ENCODE results near the gene CPLX4. TPM values are rescaled to one million over a fixed set of nuclear protein-coding genes. Genes with fewer than 3 reads are reported as not detected.
"Not testable (repeated sequence)": the region's sequence is repeated elsewhere in the genome, so short reads cannot be mapped to it uniquely, and the experiment has no call there.

The CPLX4 gene
- total and polyA plus RNA-seq, 9 donors = not detected

DNA sequence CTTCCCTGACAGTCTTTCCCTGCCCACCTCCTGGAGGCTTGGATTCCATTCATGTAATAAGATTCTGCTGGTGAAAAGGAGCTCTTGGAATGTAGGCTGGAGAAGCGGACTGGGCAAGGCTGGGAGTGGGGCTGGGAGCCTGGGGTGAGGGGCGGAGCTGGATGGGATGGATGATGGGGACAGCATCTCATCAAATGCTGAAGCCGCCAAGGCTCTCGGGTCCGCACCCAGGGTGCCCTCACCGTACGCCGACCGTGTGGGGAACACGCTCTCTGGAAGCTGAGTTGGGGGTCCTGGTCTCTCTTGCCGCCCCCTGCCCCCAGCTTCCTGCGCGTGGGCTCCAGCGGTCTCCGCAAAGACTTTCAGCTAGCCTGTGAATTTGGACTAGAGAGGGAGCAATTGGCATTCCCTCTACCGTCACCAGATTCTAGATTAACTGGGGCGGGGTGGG lies 54.3 kb downstream of the CPLX4 start:
- Histone ChIP-seq H3K4me1 (ENCODE audit: insufficient read depth) (no peaks in the 10 kb centered on the region), H3K9me3 (no peaks in the 10 kb centered on the region), H3K27me3 (no peaks in the 10 kb centered on the region), H3K4me3 (no peak overlapping the region), H3K27ac (no peak overlapping the region), H3K36me3 (no peaks in the 10 kb centered on the region)
- intact Hi-C loops (cut with DNase I) = no loop called here
- TF ChIP-seq EP300 (IDR thresholded peaks at IDR 0.05) (no peak), CTCF (IDR thresholded peaks at IDR 0.05) (no peak), POLR2A (IDR thresholded peaks at IDR 0.05) (no peak)
- 2 to 4% (median 3%) methylated on average over 17 of the region's 17 CpGs for WGBS, 3 donors
- no peak for DNase-seq

DNA sequence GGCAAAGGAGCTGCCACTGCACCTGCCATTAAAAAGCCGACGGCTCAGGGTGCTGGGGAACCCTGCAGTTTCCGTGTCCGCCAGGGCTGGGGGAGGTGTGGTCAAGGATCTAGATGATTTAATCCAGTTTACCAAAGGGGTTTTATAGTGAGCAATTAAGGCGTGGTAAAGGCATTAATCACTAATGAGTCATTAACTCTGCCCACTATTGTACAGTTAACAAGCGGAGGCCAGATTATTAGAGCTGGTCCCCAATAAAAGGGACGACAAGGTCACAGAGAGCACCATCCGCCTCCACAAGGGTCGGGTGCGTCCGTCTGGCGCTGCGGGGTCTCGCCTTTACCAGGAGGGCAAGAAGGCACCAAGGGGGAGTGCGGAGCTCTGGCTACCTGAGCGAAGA lies 54.8 kb downstream of the CPLX4 start:
- 3 to 5% (median 4%) methylated on average over 16 of the region's 16 CpGs for WGBS, 3 donors
- TF ChIP-seq POLR2A (IDR thresholded peaks at IDR 0.05) = no peak
- H3K4me3 ChIP-seq = no peak overlapping the region
- no peak for DNase-seq
- intact Hi-C loops (cut with DNase I) = no loop called here
- no peaks in the 10 kb centered on the region for H3K27me3 ChIP-seq
- H3K9me3 ChIP-seq = no peaks in the 10 kb centered on the region
- no peaks in the 10 kb centered on the region for H3K36me3 ChIP-seq
- no peaks in the 10 kb centered on the region for H3K4me1 ChIP-seq (ENCODE audit: insufficient read depth)
- H3K27ac ChIP-seq = no peak overlapping the region

GRCh38 chr18:59262243-59262642 lies 56.2 kb downstream of the CPLX4 start:
- H3K27me3 ChIP-seq; H3K4me3 ChIP-seq; DNase-seq; H3K4me1 ChIP-seq (ENCODE audit: insufficient read depth); H3K36me3 ChIP-seq; intact Hi-C loops (cut with DNase I); H3K27ac ChIP-seq; H3K9me3 ChIP-seq: not testable (repeated sequence)
- WGBS, 3 donors = 90 to 97% (median 95%) methylated on average over 2 of the region's 2 CpGs

- 80 to 91% (median 90%) methylated on average over 3 of the region's 3 CpGs for WGBS, 3 donors
- intact Hi-C loops (cut with DNase I); DNase-seq; H3K27ac ChIP-seq; H3K4me3 ChIP-seq; H3K9me3 ChIP-seq; H3K36me3 ChIP-seq; H3K27me3 ChIP-seq; H3K4me1 ChIP-seq (ENCODE audit: insufficient read depth): not testable (repeated sequence)
Measured at GRCh38 chr18:59261842-59262241, 56.6 kb downstream of the CPLX4 start.

DNA sequence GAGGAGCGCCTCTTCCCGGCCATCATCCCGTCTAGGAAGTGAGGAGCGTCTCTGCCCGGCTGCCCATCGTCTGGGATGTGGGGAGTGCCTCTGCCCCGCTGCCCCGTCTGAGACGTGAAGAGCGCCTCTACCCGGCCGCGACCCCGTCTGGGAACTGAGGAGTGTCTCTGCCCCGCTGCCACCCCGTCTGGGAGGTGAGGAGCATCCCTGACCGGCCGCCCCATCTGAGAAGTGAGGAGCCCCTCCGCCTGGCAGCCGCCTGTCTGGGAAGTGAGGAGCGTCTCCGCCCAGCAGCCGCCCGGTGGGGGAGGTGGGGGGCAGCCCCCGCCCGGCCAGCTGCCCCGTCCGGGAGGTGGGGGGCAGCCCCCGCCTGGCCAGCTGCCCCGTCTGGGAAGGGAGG lies 63.0 kb downstream of the CPLX4 start:
- intact Hi-C loops (cut with DNase I); H3K36me3 ChIP-seq: not testable (repeated sequence)
- WGBS, 3 donors = 94 to 97% (median 95%) methylated on average over 21 to 30 of the region's 30 CpGs

GRCh38 chr18:59249199-59249774 lies 69.2 kb downstream of the CPLX4 start:
- Histone ChIP-seq H3K36me3 (no peaks in the 10 kb centered on the region), H3K4me3 (no peak overlapping the region), H3K27ac (no peak overlapping the region), H3K9me3 (no peaks in the 10 kb centered on the region), H3K27me3 (no peaks in the 10 kb centered on the region), H3K4me1 (ENCODE audit: insufficient read depth) (no peaks in the 10 kb centered on the region)
- 6 to 10% (median 7%) methylated on average over 5 of the region's 5 CpGs for WGBS, 3 donors
- TF ChIP-seq EP300 (IDR thresholded peaks at IDR 0.05) (no peak), CTCF (IDR thresholded peaks at IDR 0.05) (peak in 1 of 3 donors; percentile 27), POLR2A (IDR thresholded peaks at IDR 0.05) (no peak)
- no peak for DNase-seq
- intact Hi-C loops (cut with DNase I) = no loop called here

More for the DNA sequence above, 63.0 kb downstream of the CPLX4 start:
- H3K4me3 ChIP-seq; DNase-seq; H3K27me3 ChIP-seq; H3K9me3 ChIP-seq; H3K27ac ChIP-seq; H3K4me1 ChIP-seq (ENCODE audit: insufficient read depth): not testable (repeated sequence)

Measured in ovary (tissue), 9 donors.